Uterus (tissue), 4 donors: Measurements from ENCODE around the gene IGFBP6. TPM values are rescaled to one million over a fixed set of nuclear protein-coding genes. Genes with fewer than 3 reads are reported as not detected.
"Not testable (repeated sequence)": the region's sequence is repeated elsewhere in the genome, so short reads cannot be mapped to it uniquely, and the experiment has no call there.

Source experiments
- DNase-seq, 2 donors: peaks; one replicate each; pipeline ENCODE4 v3.0.0-alpha.2; 2019 to 2020
- H3K27ac ChIP-seq, 2 donors: fragments of 200-600 bp; sonication (generic); 1 replicate in 1 of 2; 2 replicates in 1 of 2; pipeline ENCODE4 v1.5.1; 2016 to 2018
- H3K27me3 ChIP-seq, 2 donors: fragments of 200-600 bp; sonication (generic); one replicate each; pipeline ENCODE4 v1.5.1; 2018 to 2019; ENCODE audit warnings: control low read depth in 1 of 2
- H3K36me3 ChIP-seq, 2 donors: fragments of 200-600 bp; sonication (generic); one replicate each; pipeline ENCODE4 v1.5.1; 2019; ENCODE audit warnings: control low read depth in 1 of 2
- H3K4me1 ChIP-seq, 2 donors: fragments of 200-600 bp; sonication (generic); one replicate each; pipeline ENCODE4 v1.5.1; 2018 to 2019; ENCODE audit warnings: control low read depth in 1 of 2
- H3K4me3 ChIP-seq, 2 donors: fragments of 200-600 bp; sonication (generic); 1 replicate in 1 of 2; 2 replicates in 1 of 2; pipeline ENCODE4 v1.5.1; 2018 to 2019; ENCODE audit warnings: mild to moderate bottlenecking in 1 of 2
- H3K9me3 ChIP-seq, 2 donors: fragments of 200-600 bp; sonication (generic); one replicate each; pipeline ENCODE4 v1.5.1; 2019; ENCODE audit warnings: control low read depth in 1 of 2
- POLR2A ChIP-seq, 2 donors: fragments of 450-650 bp; IDR thresholded peaks; one replicate each; pipeline ENCODE4 v1.6.1; 2016; ENCODE audit warnings: antibody characterized with exemption in 2 of 2, mild to moderate bottlenecking in 1 of 2, moderate library complexity in 1 of 2
- intact Hi-C: fragments of 100-400 bp; cut with DNase I; formaldehyde crosslinking; loops from one replicate; pipeline ENCODE4 v1.15.1; 2023; ENCODE audit warnings: low total_unique reads
- total RNA-seq, 4 donors: library from RNA; depleted of rRNA in 3 of 4; stranded (reverse); fragments of >200 nt in 3 of 4; gene quantifications; one replicate each; pipeline versions ENCODE4 v1.1.0 to v1.2.4, GENCODE V29; 2014 to 2023
- TF ChIP-seq, protein P1 (sequence below), 4 experiments: fragments of 200-600 bp in 2 of 4; fragments of 450-650 bp in 2 of 4; sonication (generic) in 2 of 4; IDR thresholded peaks; one replicate each; pipeline ENCODE4 v1.5.1; 2016 to 2019; ENCODE audit warnings: antibody characterized with exemption in 4 of 4, mild to moderate bottlenecking in 2 of 4, moderate library complexity in 1 of 4
- donor health status: DM: yes; HTN: yes; CAD: no.

Gene IGFBP6
- total RNA-seq, 4 donors from 2014 or later: 48.7 to 762 (median 252) TPM

- Histone ChIP-seq H3K4me1 (peaks cover 0 to 8% of the 10 kb centered on the region in 2 donors), H3K4me3 (no peak within 1 kb of the TSS), H3K27ac (no peak within 1 kb of the TSS), H3K9me3 (no peaks in the 10 kb centered on the region), H3K36me3 (no peaks in the 10 kb centered on the region), H3K27me3 (no peaks in the 10 kb centered on the region)
- intact Hi-C loops: no loop called here
- TF ChIP-seq, protein P1, sequence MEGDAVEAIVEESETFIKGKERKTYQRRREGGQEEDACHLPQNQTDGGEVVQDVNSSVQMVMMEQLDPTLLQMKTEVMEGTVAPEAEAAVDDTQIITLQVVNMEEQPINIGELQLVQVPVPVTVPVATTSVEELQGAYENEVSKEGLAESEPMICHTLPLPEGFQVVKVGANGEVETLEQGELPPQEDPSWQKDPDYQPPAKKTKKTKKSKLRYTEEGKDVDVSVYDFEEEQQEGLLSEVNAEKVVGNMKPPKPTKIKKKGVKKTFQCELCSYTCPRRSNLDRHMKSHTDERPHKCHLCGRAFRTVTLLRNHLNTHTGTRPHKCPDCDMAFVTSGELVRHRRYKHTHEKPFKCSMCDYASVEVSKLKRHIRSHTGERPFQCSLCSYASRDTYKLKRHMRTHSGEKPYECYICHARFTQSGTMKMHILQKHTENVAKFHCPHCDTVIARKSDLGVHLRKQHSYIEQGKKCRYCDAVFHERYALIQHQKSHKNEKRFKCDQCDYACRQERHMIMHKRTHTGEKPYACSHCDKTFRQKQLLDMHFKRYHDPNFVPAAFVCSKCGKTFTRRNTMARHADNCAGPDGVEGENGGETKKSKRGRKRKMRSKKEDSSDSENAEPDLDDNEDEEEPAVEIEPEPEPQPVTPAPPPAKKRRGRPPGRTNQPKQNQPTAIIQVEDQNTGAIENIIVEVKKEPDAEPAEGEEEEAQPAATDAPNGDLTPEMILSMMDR (IDR thresholded peaks at IDR 0.05): no peak
- TF ChIP-seq POLR2A (IDR thresholded peaks at IDR 0.05): no peak
- no peak for DNase-seq
These were observed 5.7 kb downstream of the IGFBP6 start, which contains the start of gene SOAT2 for GRCh38 chr12:53102883-53103807. TSS of gene SOAT2 (plus strand) at chr12:53103486. CDS start at chr12:53103578, 92 bp downstream.

DNA sequence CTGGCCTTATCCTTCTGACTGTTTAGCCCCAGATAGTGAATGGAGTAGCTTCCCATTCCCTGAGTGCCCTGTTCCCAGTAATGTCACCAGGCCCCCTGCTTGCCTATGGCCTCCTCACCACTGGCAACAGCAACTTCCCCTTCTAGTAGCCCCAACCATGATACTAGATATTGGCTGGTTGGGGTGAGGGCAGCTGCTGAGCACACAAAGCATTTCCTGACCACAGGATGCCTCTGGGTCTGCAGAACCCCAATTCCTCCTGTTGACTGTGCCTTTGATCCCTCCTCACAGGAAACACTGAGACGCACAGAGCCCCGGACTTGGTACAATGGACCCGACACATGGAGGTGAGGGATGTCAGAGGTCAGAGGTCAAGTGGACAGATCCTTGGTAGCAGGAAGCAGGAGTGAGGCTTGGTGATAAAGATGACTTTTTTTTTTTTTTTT, 6.4 kb downstream of the IGFBP6 start:
- Histone ChIP-seq H3K27me3 (no peaks in the 10 kb centered on the region), H3K36me3 (no peaks in the 10 kb centered on the region), H3K4me1 (peaks cover 0 to 4% of the 10 kb centered on the region in 2 donors), H3K27ac (no peak overlapping the region), H3K9me3 (no peaks in the 10 kb centered on the region), H3K4me3 (no peak overlapping the region)
- no peak for TF ChIP-seq POLR2A (IDR thresholded peaks at IDR 0.05)
- TF ChIP-seq, protein P1 (IDR thresholded peaks at IDR 0.05): no peak
- intact Hi-C loops: no loop called here
- no peak for DNase-seq

DNA sequence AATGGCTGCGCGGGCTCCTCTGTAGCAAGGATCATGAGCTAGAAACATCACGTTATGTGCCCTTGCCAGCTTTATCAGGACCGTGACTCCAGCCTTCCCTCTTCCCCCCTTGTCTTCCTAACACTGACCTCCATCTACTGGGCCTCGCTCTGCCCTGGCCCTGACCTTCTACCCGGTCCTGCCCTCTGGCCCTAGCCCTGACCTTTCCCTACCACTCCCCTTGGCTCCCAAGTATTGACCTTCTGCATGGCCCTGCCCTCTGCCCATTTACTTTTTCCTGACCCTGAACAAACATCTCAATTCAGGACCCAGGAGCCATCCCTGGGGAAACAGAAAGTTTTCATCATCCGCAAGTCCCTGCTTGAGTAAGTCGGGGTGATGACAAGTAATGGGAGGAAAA, 7.8 kb downstream of the IGFBP6 start:
- Histone ChIP-seq H3K27ac (no peak overlapping the region), H3K9me3 (no peaks in the 10 kb centered on the region), H3K4me1 (no peaks in the 10 kb centered on the region), H3K4me3 (no peak overlapping the region), H3K36me3 (no peaks in the 10 kb centered on the region), H3K27me3 (no peaks in the 10 kb centered on the region)
- TF ChIP-seq, protein P1 (IDR thresholded peaks at IDR 0.05): no peak
- no peak for TF ChIP-seq POLR2A (IDR thresholded peaks at IDR 0.05)
- intact Hi-C loops: no loop called here
- DNase-seq: no peak

DNA sequence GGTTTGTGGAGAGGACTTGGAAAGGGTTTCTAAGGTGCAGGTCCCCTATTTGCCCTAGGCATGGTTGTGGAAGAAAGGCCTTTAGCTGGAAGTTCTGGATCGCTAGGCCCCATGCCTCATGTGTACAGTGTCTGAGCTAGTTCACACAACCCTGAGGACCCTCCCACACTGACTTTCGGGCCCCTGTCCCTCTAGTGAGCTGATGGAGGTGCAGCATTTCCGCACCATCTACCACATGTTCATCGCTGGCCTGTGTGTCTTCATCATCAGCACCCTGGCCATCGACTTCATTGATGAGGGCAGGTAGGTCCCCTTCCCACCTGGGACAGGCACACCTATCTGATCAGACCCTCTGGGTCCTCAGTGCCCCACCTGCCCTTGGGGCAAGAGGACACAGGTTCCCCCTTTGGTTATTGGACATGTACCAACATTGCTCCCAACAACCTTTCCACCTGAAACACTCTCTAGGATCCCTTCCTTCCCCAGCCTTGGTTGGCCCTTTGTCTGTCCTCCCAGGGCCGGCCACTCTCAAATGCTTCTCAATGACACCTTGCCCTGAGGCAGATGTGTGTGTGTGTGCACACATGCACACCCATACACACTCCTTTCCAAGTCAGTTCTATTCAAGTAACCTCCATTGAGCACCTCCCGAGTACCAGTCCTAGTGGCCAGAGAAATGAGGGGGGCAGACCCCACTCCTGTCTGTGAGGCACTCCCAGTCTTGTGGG, 8.4 kb downstream of the IGFBP6 start:
- no peaks in the 10 kb centered on the region for H3K4me1 ChIP-seq
- H3K9me3 ChIP-seq: no peaks in the 10 kb centered on the region
- H3K27me3 ChIP-seq: no peaks in the 10 kb centered on the region
- intact Hi-C loops: no loop called here
- TF ChIP-seq POLR2A (IDR thresholded peaks at IDR 0.05): no peak
- TF ChIP-seq, protein P1 (IDR thresholded peaks at IDR 0.05): no peak
- DNase-seq: no peak
- no peaks in the 10 kb centered on the region for H3K36me3 ChIP-seq
- no peak overlapping the region for H3K4me3 ChIP-seq
- H3K27ac ChIP-seq: no peak overlapping the region

DNA sequence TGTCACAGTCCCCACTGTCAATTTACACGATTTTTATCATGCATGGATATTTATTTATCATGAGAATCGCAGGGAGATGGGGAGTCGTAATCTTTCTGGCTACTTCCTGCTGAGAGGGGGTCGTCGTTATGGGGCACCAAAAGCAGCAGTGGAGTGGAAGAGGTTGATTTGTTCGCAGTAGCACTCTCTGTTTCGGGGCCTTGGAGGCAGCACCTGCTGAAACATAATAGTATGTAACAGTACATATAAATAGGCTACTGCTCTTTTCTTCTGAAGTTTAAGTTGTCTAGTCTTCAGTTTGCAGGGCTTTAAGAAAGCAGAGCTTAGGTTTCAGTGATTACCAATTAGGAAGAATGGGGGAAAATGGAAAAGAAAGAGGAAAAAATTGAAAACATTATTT, 9.7 kb downstream of the IGFBP6 start:
- H3K4me1 ChIP-seq: no peaks in the 10 kb centered on the region
- no peaks in the 10 kb centered on the region for H3K27me3 ChIP-seq
- no peak overlapping the region for H3K27ac ChIP-seq
- no peak for DNase-seq
- H3K4me3 ChIP-seq: no peak overlapping the region
- TF ChIP-seq, protein P1 (IDR thresholded peaks at IDR 0.05): no peak
- TF ChIP-seq POLR2A (IDR thresholded peaks at IDR 0.05): no peak
- H3K9me3 ChIP-seq: no peaks in the 10 kb centered on the region
- H3K36me3 ChIP-seq: no peaks in the 10 kb centered on the region
- intact Hi-C loops: no loop called here

DNA sequence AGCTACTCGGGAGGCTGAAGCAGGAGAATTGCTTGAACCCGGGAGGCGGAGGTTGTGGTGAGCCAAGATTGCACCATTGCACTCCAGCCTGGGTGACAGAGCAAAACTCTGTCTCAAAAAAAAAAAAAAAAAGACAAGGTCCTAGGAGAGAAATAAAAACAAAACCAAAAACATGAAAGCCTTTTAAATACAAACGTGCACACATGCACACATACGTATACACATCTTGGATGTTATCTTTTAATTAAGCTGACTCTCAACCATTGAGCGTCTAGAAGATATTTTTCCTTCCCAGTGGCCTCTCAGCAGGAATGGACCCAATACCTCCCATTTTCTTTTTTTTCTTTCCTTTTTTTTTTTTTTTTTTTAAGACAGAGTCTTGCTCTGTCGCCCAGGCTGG, 15.0 kb downstream of the IGFBP6 start:
- intact Hi-C loops, H3K4me3 ChIP-seq: not testable (repeated sequence)

More for the DNA sequence above, 15.0 kb downstream of the IGFBP6 start:
- not testable (repeated sequence) for H3K27ac ChIP-seq, H3K9me3 ChIP-seq, DNase-seq, H3K36me3 ChIP-seq, H3K4me1 ChIP-seq, H3K27me3 ChIP-seq
